ENCODE data around the gene WDR81. TPM values are rescaled to one million over a fixed set of nuclear protein-coding genes. Genes with fewer than 3 reads are reported as not detected.
"Not testable (repeated sequence)": the region's sequence is repeated elsewhere in the genome, so short reads cannot be mapped to it uniquely, and the experiment has no call there.

The WDR81 gene
- total and polyA plus RNA-seq, 12 donors = 4.9 to 88.8 (median 41.1) TPM

DNA sequence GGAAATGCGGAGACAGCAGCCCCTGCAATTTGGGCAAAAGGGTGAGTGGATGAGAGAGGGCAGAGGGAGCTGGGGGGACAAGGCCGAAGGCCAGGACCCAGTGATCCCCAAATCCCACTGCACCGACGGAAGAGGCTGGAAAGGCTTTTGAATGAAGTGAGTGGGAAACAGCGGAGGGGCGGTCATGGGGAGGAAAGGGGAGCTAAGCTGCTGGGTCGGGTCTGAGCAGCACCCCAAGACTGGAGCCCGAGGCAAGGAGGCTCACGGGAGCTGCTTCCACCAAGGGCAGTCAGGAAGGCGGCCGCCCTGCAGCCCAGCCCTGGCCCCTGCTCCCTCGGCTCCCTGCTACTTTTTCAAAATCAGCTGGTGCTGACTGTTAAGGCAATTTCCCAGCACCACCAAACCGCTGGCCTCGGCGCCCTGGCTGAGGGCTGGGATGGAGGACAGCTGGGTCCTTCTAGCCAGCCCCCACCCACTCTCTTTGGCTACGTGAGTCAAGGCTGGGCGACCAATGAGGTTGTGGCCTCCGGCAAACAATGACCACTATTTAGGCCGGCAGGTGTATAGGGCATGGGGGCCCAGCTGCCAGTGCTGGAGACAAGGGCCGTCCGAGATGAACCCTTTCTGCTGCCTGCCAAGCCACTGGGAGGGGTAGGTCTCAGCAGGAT, 37.9 kb downstream of the WDR81 start:
- Histone ChIP-seq H3K9me3 (replicated peaks in 1 of 3) (no peaks in the 10 kb centered on the region), H3K4me1 (replicated peaks in 1 of 2) (peaks cover 0 to 20% of the 10 kb centered on the region in 2 donors), H3K27ac (peak overlapping the region in 3 of 5 donors; percentile 36 to 83 (median 79)), H3K27me3 (no peaks in the 10 kb centered on the region), H3K36me3 (replicated peaks in 1 of 2) (no peaks in the 10 kb centered on the region), H3K4me3 (peak overlapping the region in 1 of 4 donors; percentile 14)
- no peak for TF ChIP-seq POLR2A (IDR thresholded peaks at IDR 0.05)
- TF ChIP-seq, protein P1, sequence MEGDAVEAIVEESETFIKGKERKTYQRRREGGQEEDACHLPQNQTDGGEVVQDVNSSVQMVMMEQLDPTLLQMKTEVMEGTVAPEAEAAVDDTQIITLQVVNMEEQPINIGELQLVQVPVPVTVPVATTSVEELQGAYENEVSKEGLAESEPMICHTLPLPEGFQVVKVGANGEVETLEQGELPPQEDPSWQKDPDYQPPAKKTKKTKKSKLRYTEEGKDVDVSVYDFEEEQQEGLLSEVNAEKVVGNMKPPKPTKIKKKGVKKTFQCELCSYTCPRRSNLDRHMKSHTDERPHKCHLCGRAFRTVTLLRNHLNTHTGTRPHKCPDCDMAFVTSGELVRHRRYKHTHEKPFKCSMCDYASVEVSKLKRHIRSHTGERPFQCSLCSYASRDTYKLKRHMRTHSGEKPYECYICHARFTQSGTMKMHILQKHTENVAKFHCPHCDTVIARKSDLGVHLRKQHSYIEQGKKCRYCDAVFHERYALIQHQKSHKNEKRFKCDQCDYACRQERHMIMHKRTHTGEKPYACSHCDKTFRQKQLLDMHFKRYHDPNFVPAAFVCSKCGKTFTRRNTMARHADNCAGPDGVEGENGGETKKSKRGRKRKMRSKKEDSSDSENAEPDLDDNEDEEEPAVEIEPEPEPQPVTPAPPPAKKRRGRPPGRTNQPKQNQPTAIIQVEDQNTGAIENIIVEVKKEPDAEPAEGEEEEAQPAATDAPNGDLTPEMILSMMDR (IDR thresholded peaks at IDR 0.05) = no peak
- intact Hi-C loops (cut with DNase I) = no loop called here
- WGBS, 4 donors = 66 to 70% (median 67%) methylated on average over 9 to 21 of the region's 21 CpGs
- no peak for DNase-seq

DNA sequence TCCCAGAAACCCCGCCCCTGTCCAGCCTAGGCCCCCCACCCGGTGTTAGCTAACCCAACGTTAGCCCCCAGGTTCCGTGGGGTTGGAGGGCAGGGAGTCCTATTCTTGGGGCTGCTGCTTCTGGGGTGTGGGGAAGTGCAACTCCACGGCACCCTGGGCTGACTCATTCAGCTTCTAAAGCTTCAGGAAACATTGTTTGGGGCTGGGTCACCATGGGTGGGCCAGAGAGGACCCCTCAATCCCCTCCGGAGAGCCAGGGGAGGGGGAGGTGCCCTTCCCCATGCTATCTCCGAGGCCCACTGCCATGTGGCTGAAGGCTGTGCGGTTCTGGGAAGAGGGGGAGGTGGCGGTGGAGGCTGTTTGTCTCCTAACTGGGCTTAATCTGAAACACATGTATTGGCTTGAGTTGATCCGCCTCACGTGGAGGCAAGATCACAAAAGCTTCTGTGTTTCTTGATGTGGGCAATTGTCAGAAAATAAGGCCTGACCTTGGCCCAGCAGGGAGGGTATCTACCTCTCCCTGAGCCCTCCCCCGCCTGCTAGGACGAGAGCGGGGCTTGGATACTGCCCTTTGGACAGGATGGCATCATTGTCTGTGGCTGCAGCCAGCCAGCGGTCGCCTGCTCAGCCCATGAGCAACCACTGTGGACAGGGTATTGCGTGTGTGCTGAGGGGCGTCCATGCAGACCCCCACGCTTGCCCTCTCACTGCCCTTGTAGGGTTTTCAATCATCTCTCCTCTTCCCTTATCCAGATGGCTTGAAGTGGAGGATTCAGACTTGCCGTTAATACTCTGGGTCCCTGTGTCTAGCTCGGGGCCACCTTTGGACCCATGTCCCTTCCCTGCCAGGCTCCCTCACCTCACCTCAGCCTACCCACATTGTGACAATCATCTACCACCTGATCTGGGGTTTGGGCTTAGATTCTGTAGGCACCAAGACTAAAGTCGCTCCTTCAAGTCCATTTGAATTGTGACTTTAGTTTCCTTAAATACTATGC, 38.7 kb downstream of the WDR81 start:
- DNase-seq = peak in 2 of 7 donors; percentile 32 to 36

DNA sequence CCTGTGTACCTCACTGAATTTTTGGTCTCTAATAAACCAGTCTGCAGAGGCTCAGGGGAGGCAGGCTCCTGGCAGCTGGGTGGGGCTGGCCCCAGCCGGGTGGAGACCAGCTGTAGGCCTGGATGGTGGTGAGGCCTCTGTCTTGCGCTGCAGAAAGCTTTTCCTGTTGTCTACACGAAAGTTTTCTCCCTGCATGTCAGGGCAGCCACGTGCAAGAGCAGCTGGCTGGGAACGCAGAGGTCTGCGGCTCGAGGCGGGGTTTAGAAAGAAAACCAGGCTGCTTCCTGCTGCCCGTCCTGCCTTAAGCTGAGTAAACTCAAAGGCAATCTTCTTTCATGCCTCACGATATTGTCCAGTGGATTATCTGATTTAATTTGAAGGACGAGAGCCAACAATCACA, 39.8 kb downstream of the WDR81 start:
- Histone ChIP-seq H3K4me3 (no peak overlapping the region), H3K27ac (peak overlapping the region in 4 of 5 donors; percentile 36 to 83 (median 74)), H3K36me3 (replicated peaks in 1 of 2) (no peaks in the 10 kb centered on the region), H3K4me1 (replicated peaks in 1 of 2) (peaks cover 0 to 20% of the 10 kb centered on the region in 2 donors), H3K9me3 (replicated peaks in 1 of 3) (no peaks in the 10 kb centered on the region), H3K27me3 (no peaks in the 10 kb centered on the region)
- intact Hi-C loops (cut with DNase I) = no loop called here
- TF ChIP-seq, protein P1 (IDR thresholded peaks at IDR 0.05) = no peak
- TF ChIP-seq POLR2A (IDR thresholded peaks at IDR 0.05) = no peak
- WGBS, 4 donors = 41 to 64% (median 46%) methylated on average over 11 of the region's 11 CpGs
- peak in 6 of 7 donors; percentile 45 to 75 (median 62) for DNase-seq

More for the DNA sequence above, 38.7 kb downstream of the WDR81 start:
- peaks cover 0 to 20% of the 10 kb centered on the region in 2 donors for H3K4me1 ChIP-seq (replicated peaks in 1 of 2)
- H3K27me3 ChIP-seq = no peaks in the 10 kb centered on the region
- TF ChIP-seq, protein P1 (IDR thresholded peaks at IDR 0.05) = no peak
- no peak for TF ChIP-seq POLR2A (IDR thresholded peaks at IDR 0.05)
- no peaks in the 10 kb centered on the region for H3K36me3 ChIP-seq (replicated peaks in 1 of 2)
- 40 to 71% (median 47%) methylated on average over 5 to 22 of the region's 22 CpGs for WGBS, 4 donors
- H3K9me3 ChIP-seq (replicated peaks in 1 of 3) = no peaks in the 10 kb centered on the region
- intact Hi-C loops (cut with DNase I) = no loop called here
- H3K27ac ChIP-seq = peak overlapping the region in 4 of 5 donors; percentile 36 to 83 (median 74)
- peak overlapping the region in 1 of 4 donors; percentile 14 for H3K4me3 ChIP-seq

DNA sequence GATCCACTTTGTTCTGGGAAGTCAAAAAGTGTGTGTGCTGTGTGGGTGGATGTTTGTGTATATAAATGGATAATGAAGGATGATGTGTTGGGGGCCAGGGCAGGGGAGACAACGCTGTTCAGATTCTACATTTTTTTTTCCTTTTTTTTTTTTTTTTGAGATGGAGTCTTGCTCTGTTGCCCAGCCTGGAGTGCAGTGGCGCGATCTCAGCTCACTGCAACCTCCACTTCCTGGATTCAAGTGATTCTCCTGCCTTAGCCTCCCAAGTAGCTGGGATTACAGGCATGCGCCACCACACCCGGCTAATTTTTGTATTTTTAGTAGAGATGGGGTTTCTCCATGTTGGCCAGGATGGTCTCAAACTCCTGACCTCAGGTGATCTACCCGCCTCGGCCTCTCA, 40.2 kb downstream of the WDR81 start:
- H3K27me3 ChIP-seq; intact Hi-C loops (cut with DNase I); H3K9me3 ChIP-seq (replicated peaks in 1 of 3); H3K4me3 ChIP-seq; H3K36me3 ChIP-seq (replicated peaks in 1 of 2); DNase-seq: not testable (repeated sequence)
- peaks cover 0 to 20% of the 10 kb centered on the region in 2 donors for H3K4me1 ChIP-seq (replicated peaks in 1 of 2)
- peak overlapping the region in 2 of 5 donors; percentile 79 to 83 for H3K27ac ChIP-seq
- 81 to 87% (median 85%) methylated on average over 5 to 7 of the region's 7 CpGs for WGBS, 4 donors

All from adrenal gland (tissue), 12 donors.